NCI-H2227 treated with DMSO at 0.1 percent for 48 hours (cell line): ENCODE measurements around the gene WDR82.

Source experiments
- DNase-seq: peaks from one replicate; lab custom pipeline; 2025; lab: John Stamatoyannopoulos, UW

Gene WDR82

GRCh38 chr3:52256622-52257021 is 21.8 kb downstream of the WDR82 start:
- DNase-seq: no peak

DNA sequence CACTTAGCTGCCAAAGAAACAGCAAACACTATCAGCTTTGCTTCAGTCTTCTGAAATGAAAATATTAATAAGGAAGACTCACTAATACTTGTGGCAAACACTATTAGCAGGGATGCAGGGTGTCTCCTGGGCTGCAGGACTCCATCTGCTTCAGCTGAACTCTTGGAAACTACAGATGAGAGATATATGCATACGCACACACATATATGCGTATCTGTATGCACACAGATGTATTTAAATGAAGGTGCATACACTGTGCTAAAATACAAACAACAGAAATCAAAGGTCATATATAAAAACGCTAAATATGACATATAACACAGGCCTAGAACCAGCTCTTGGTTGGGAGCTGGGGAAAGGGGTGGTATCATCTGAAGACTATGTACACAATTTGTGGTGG is 22.3 kb downstream of the WDR82 start:
- DNase-seq: no peak

- DNase-seq: no peak
Measured at GRCh38 chr3:52254608-52255007, 23.8 kb downstream of the WDR82 start.

DNA sequence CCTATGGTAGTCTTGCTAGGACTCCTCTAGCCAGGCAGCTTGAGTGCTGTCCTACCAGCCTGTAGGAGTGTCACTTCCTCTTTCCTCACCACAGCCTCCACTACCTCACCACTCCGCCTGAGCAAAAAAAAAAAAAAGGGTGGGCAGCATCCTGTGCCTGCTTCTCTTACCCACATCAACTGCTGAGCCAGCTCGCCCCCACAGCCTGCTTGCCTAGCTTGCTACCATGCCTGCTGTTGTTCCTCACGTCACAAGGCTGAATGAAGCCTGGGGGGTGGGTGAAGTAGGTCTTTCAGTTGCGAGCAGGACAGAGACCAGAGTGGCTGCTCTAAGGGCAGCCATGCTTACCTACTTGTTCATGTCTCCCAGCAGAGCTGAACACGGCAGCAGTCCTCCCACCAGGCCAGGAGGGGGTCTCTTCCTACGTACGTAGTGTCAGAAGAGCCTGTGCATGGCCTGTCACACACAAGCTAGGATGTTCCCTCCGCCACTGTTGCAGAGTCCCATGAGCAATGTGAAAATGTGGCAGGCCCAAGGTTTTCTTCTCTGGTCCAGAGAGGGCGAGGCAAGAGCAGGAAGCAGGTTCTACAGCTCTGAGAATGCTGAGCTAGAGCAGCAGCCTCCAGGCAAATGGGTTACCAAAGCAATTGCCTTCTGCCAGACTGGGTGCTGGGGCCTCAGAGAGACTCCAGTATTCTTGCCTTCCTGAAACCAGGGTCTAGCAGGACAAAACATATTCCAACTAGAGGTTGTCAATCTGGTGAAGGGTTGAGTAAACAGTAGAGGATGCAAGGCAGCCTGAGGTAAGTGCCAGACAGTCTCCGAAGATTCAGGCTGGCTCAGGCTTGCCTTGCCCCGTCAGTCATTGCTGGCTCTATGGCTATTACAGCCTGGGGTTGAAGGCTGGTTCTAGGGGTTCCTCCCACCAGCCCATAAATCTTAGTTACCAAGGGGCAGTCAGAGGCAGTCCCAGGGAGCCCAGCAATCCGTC is 24.8 kb downstream of the WDR82 start:
- DNase-seq: no peak

GRCh38 chr3:52250122-52250521 is 28.3 kb downstream of the WDR82 start:
- DNase-seq: no peak

DNA sequence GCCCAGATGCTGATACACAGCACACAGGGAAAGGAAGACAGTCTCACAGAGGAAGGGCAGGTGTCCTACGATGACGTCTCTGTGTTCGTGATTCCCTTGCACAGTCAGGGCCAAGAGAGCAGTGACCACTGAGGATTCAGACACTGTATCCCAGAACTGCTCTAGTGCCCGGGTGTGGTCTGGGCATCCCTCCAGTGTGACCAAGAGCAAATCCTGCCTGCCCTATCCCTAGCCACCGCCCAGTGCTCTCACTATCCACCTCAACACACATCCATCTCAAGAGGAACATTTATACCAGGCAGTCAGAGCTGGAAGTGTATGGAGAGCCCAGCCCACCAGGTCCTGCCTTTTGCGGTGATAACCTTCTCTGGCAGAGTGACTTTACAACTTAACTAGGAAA is 28.8 kb downstream of the WDR82 start:
- DNase-seq: no peak

DNA sequence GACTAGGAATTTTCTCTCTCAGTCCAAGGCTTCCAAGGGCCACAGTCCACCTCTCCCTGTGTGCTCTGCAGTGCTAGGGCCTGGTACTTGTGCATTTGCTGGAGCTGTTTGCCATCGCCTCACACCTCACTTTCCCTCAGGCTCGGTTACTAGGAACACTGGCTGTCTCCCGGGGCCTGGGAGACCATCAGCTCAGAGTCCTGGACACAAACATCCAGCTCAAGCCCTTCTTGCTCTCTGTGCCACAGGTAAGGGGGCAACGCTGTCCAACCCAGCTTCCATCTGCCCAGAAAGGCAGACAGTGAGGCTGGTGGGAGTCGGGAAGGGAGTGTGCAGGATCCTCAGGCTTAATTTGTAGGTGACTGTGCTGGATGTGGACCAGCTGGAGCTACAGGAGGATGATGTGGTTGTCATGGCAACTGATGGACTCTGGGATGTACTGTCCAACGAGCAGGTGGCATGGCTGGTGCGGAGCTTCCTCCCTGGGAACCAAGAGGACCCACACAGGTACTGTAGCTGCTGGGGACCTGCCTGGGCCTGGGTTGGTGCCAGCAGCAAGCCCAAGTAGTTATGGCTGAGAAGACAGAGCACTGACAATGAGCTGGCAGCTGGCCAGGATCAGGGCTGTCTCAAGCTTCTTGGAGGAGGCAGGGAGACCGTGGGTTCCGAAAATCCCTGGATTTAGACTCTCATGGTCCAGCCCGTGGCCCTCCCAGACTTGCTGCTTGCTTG is 29.5 kb downstream of the WDR82 start:
- DNase-seq: no peak

DNA sequence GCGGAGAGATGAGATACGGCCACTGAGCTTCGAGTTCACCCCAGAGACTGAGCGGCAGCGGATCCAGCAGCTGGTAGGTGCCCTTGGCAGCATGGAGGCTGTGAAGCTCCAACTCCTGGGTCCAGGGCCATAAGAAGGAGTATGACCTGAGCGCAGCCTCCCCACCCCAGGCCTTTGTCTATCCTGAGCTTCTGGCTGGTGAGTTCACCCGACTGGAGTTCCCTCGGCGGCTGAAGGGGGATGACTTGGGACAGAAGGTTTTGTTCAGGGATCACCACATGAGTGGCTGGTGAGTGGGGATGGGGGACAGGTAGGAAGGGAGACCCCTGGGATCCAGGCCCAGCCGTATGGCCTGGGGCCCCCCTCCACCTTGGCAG is 30.3 kb downstream of the WDR82 start:
- no peak for DNase-seq

GRCh38 chr3:52247409-52248164 is 30.9 kb downstream of the WDR82 start:
- DNase-seq: no peak

- no peak for DNase-seq
Measured at GRCh38 chr3:52246728-52247408, 31.6 kb downstream of the WDR82 start.

DNA sequence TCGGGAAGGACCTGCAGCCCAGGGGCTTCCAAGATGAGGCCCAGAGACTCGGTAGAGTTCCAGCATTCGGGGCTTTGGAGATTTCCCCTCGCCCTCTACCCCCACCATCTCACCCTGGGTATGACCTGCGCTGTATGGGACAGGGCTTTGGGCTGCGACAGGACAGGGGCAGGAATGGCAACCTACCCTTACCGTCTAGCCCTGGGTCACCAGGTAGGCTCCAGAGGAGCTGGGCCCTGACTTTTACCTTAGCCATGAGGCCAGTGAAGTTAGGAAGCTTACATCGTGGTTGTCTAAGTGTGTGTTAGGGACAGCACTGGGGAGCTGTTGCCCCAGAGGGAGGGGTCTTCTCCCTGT is 32.2 kb downstream of the WDR82 start:
- DNase-seq: no peak

DNA sequence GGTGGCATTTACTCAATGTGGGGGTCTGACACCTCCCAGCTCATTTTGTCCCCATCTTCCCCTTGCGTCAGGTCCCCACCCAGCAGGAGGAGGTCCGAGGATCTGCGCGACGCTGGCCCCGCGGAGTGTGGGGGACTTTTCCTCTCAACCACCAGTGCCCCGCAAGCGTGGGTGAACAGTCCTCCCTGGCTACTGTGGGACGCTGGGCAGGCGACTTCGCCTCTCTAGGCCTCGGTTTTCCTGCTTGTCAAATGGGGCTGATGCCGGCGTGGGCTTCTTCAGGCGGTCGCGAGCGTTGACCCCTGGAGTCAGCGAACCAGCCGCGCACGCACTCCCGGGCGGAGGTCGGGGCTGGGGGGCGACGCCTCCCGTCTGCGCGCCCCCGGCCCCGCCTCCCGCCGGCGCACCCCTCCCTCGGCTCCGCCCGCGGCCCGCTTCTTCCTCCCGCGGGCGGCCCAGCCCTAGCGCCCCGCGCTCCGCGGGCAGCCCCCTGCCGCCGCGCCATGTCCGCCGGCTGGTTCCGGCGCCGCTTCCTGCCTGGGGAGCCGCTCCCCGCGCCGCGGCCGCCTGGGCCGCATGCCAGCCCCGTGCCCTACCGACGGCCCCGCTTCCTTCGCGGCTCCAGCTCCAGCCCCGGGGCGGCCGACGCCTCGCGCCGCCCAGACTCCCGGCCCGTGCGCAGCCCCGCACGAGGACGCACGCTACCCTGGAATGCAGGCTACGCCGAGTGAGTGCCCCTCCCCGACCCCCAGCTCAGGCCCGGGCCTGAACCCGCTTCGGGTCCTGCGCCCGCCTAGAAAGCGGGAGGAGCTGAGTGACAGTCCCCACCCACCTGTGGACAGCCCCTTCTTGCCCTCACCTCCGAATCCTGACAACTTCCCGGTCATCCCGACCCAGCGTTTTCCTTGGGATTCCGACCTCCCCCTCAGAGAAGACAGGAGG is 32.9 kb downstream of the WDR82 start, which contains the start of gene PPM1M:
Gene PPM1M, plus strand, starts transcription at position 438 of the 942 bp plus-strand sequence. Its CDS starts 66 bp downstream, at position 504.
- DNase-seq: no peak

DNA sequence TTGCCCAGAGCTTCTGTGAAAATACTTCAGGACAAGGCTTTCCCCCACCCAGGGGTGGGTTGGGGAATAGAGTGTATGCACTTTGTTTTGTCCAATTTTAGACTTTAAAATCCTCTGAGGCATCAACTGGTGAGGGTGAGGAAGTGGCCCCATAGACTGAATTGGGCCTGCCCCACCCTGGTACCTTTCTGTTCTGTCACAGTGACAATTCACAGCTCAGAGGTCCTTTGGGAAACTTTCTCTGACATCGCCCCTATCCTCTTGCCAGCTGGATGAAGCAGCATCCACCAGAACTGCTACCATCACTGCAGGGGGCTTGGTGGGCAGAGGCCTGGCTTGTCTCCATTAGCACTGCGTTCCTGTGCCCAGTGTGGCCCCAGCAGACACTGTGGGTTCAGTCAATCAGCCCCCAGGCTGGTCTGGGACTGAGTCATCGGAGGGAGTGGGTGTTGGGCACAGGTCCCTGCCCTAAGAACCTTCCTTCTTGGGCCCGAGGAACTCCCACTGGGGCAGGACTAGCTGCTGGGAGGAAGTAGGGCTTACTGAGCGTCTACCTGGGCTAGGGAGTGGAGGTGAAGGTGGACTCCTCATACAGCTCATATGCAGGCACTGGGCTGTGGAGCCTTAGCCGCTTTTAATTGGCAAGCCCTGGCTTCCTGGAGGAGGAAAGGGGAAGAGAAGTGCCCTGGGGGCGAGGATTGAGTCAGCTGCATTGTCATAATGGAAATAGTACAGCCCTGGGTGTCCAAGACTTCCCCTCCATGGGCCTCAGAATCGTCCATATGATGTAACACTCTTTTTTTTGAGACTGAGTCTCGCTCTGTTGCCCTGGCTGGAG is 34.4 kb downstream of the WDR82 start:
- no peak for DNase-seq

- no peak for DNase-seq
Measured at GRCh38 chr3:52242039-52242438, 36.4 kb downstream of the WDR82 start.

DNA sequence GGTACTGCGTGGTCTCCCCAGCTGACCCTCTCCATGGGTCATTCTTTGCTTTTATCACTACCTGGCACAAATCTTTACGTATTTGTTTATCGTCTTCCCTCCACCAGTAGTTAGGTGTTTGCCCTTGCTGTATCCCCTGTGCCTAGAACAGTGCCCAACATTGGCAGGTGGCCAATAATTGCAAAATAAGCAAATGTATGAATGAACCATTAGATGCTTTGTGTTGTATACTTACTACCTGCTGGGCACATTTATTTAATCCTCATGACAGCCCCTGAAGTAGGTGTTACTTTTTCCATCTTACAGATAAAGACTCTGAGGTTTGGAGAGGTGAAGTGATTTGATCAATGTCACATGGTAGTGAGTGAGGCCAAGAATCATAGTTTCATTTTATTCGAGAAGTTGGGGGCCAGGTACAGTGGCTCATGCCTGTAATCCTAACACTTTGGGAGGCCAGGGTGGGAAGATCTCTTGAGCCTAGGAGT is 37.5 kb downstream of the WDR82 start:
- no peak for DNase-seq

GRCh38 chr3:52240059-52240885 is 38.2 kb downstream of the WDR82 start:
- no peak for DNase-seq

GRCh38 chr3:52238761-52239701 is 39.4 kb downstream of the WDR82 start, which contains the start of gene TWF2:
Gene TWF2 (minus strand): TSS chr3:52239158. CDS start chr3:52239016, 142 bp downstream.
- DNase-seq: peak; percentile 32
